IPS DF 19.7 (cell line): ENCODE results near the gene PIK3IP1.

ENCODE experiments used
- DNase-seq: peaks from one replicate; pipeline ENCODE4 v3.0.0-alpha.2; 2013; ENCODE audit warnings: low read depth, low spot score

PIK3IP1 gene

GRCh38 chr22:31279327-31279669, 13.0 kb downstream of the PIK3IP1 start:
- no peak for DNase-seq

- no peak for DNase-seq
Measured at GRCh38 chr22:31278626-31279326, 13.5 kb downstream of the PIK3IP1 start.

DNA sequence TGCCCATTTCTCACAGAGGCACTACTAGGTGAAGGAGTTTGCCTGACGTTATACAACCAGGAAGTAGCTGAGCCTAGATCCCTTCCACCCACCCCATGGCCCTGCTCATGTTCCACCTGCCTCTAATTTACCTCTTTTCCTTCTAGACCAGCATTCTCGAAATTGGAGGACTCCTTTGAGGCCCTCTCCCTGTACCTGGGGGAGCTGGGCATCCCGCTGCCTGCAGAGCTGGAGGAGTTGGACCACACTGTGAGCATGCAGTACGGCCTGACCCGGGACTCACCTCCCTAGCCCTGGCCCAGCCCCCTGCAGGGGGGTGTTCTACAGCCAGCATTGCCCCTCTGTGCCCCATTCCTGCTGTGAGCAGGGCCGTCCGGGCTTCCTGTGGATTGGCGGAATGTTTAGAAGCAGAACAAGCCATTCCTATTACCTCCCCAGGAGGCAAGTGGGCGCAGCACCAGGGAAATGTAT, 14.1 kb downstream of the PIK3IP1 start:
- DNase-seq: no peak

GRCh38 chr22:31277741-31278140, 14.5 kb downstream of the PIK3IP1 start:
- DNase-seq: no peak

DNA sequence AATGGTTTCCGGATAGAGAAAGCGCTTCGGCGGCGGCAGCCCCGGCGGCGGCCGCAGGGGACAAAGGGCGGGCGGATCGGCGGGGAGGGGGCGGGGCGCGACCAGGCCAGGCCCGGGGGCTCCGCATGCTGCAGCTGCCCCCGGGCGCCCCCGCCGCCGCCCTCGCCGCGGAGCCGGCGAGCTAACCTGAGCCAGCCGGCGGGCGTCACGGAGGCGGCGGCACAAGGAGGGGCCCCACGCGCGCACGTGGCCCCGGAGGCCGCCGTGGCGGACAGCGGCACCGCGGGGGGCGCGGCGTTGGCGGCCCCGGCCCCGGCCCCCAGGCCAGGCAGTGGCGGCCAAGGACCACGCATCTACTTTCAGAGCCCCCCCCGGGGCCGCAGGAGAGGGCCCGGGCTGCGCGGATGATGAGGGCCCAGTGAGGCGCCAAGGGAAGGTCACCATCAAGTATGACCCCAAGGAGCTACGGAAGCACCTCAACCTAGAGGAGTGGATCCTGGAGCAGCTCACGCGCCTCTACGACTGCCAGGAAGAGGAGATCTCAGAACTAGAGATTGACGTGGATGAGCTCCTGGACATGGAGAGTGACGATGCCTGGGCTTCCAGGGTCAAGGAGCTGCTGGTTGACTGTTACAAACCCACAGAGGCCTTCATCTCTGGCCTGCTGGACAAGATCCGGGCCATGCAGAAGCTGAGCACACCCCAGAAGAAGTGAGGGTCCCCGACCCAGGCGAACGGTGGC, 15.7 kb downstream of the PIK3IP1 start:
- DNase-seq: no peak

DNA sequence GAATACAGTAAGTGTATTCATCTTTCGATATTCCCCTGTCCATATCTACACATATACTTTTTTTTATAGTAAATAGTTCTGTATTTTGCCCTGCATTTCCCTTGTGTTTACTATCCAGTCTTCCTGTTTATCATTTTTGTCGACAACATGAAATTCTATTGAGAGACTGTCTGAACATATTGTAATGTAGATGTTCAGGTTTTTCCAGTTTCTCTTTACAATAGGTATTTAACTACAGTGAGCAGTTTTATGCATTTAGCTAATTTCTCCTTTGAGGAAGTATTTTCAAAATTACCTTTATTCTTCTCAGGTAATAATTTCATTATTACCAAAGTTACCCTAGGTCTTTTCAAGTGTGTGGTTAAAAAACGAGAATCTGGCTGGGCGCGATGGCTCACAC, 16.7 kb downstream of the PIK3IP1 start:
- DNase-seq: no peak

GRCh38 chr22:31275018-31275417, 17.3 kb downstream of the PIK3IP1 start:
- DNase-seq: no peak

GRCh38 chr22:31274017-31274416, 18.3 kb downstream of the PIK3IP1 start:
- no peak for DNase-seq

DNA sequence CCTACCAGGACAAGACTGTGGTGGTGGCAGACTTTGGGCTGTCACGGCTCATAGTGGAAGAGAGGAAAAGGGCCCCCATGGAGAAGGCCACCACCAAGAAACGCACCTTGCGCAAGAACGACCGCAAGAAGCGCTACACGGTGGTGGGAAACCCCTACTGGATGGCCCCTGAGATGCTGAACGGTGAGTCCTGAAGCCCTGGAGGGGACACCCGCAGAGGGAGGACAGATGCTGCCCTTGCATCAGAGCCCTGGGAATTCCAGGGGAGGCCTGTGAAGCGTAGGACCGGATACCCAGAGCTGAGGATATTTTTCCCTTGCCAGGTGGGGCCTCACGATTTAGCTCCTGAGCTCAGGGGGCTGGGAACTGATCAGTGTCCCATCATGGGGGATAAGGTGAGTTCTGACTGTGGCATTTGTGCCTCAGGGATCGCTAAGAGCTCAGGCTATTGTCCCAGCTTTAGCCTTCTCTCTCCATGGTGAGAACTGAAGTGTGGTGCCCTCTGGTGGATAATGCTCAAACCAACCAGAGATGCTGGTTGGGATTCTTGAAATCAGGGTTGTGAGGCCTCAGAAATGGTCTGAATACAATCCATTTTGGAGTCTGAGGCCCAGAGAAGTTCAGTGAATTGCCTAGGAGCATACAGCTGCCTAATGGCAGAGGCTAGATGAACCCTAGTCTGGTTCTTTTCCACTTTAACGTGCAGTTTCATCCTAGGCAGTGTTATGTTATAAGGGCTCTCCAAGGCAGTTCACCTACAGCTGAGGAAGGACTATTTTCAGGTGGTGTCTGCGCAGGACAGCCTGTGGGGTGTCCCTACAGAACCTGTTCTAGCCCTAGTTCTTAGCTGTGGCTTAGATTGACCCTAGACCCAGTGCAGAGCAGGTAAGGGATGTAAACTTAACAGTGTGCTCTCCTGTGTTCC, 19.5 kb downstream of the PIK3IP1 start:
- DNase-seq: peak; percentile 48

DNA sequence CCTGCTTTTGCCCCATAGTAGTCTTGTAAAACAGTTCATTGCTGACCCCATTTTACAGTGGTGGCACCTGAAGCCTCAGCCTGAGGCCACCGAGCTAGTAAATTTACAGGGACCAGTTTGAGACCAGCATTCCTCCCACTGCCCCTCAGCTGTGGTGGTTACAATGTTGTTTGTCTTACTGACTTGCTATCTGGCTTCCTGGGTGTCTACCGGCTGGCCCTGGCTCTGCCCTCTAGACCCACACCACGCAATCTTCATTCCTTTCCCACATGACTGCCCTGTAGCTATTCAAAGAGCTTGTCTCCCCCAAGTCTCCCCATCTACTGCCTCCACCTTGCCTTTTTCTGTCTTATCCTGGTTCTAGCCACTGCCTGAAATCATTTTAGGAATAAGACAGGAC, 20.8 kb downstream of the PIK3IP1 start:
- DNase-seq: no peak

GRCh38 chr22:31271026-31271425, 21.3 kb downstream of the PIK3IP1 start:
- DNase-seq: no peak

- peak; percentile 80 for DNase-seq
Measured at GRCh38 chr22:31269892-31270579, 22.3 kb downstream of the PIK3IP1 start.

GRCh38 chr22:31268281-31268680, 24.0 kb downstream of the PIK3IP1 start:
- no peak for DNase-seq

DNA sequence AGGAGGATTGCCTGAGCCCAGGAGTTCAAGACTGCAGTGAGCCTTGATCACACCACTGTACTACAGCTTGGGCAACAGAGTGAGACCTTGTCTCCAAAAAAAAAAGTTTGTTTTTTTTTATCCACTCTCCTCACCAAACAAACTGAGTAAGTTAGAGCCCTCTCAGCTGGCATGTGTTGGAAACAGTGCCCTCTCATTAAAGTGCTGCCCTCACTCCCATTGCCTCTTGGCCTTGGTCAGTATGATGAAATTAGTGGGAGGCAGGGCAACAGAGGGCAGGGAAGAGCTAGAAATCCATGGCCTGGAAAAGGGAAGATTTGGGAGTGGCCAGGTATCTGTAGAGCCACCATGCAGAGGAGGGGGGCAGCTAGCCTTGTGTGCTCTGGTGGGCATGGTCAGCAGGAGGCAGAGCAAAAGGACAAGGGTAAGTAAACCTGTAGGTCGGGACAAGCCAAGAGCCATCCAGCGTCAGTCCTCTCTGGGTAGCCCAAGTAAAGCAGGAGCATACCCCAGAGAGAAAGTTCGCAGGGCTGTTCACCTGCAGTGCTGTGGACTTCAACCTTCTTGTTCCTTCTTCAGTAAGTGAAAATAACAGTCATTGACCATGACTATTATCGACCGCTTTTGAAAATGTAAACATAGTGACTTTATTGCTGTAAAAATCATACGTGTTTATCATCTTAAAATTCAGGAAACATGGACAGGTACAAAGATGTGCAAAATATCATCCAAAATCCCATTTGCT, 28.2 kb downstream of the PIK3IP1 start:
- no peak for DNase-seq

- no peak for DNase-seq
Measured at GRCh38 chr22:31262312-31263133, 29.8 kb downstream of the PIK3IP1 start.

DNA sequence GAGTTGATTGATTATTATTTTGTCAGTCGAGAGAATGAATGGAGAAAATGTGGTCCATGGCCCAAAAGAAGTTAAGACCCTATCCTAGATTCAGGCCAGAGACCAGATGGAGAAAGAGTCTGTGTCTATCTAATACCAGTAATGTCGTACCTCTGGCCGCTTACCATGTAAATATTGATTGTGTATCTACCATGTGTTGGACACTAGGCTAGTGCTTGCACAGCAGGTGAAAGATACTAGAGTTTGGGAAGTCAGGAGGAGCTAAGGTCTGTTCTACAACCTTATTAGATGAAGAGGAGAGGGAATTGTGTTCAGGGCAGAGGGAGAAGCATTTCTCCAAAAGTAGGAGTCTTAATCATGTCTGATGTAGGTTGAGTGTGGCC, 31.8 kb downstream of the PIK3IP1 start:
- DNase-seq: no peak

DNA sequence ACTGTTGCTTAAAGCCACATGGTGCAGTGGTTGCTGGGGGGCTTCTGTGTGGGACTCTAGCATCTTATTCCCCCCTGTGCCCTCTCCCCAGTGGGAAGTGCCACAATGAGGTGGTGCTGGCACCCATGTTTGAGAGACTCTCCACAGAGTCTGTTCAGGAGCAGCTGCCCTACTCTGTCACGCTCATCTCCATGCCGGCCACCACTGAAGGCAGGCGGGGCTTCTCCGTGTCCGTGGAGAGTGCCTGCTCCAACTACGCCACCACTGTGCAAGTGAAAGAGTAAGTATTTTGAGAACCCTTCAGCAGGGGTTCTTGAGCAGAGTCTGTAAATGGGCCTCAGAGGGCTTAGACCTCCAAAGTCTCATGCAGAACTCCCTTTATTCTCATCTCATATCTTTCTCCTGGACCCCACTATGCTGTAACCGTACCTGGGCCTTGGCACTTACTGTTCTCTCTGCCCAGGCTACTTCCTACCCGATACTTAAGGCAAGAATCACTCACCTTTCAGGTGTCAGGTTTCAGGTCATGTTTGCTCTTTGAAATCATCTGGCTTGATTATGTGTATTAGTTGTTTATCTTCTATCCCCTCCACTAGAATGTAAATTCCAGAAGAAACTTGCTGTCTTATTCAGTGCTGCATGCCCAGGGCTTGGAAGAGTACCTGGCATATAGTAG, 32.4 kb downstream of the PIK3IP1 start:
- no peak for DNase-seq

- DNase-seq: no peak
Measured at GRCh38 chr22:31253949-31254348, 38.3 kb downstream of the PIK3IP1 start.
